Breast epithelium (tissue), 4 donors: ENCODE data around the gene RBM28. TPM values are rescaled to one million over a fixed set of nuclear protein-coding genes. Genes with fewer than 3 reads are reported as not detected.
A peak's percentile ranks its signal among the peaks of the same experiment; 100 is the strongest.

Experiments used
- DNase-seq, 2 donors: peaks; one replicate each; pipeline ENCODE4 v3.0.0-alpha.2; 2019; ENCODE audit warnings: low spot score in 2 of 2
- H3K27ac ChIP-seq, 2 donors: fragments of 200-600 bp; sonication (generic) in 1 of 2; one replicate each; pipeline ENCODE4 v1.5.1; 2016 to 2019; ENCODE audit warnings: mild to moderate bottlenecking in 1 of 2
- H3K27me3 ChIP-seq, 2 donors: fragments of 200-600 bp; sonication (generic) in 1 of 2; one replicate each; pipeline versions ENCODE4 v1.5.1 to v1.6.0; 2017 to 2019; ENCODE audit warnings: control low read depth in 1 of 2, mild to moderate bottlenecking in 1 of 2
- H3K36me3 ChIP-seq: fragments of 200-600 bp; one replicate; pipeline ENCODE4 v1.5.1; 2019
- H3K4me1 ChIP-seq, 2 donors: fragments of 200-600 bp; sonication (generic); one replicate each; pipeline ENCODE4 v1.5.1; 2016 to 2019; ENCODE audit warnings: control low read depth in 1 of 2
- H3K4me3 ChIP-seq, 3 donors: fragments of 200-600 bp; sonication (generic); 1 replicate in 2 of 3; 2 replicates in 1 of 3; pipeline ENCODE4 v1.5.1; 2016 to 2019; ENCODE audit warnings: mild to moderate bottlenecking in 3 of 3, moderate library complexity in 2 of 3
- H3K9me3 ChIP-seq, 2 donors: fragments of 200-600 bp; sonication (generic) in 1 of 2; one replicate each; pipeline ENCODE4 v1.5.1; 2016 to 2019; ENCODE audit warnings: control low read depth in 1 of 2
- CTCF ChIP-seq, 3 donors: fragments of 450-650 bp; IDR thresholded peaks; one replicate each; pipeline ENCODE4 v1.5.1; 2016 to 2017; ENCODE audit warnings: antibody characterized with exemption in 3 of 3, mild to moderate bottlenecking in 3 of 3, moderate library complexity in 3 of 3
- POLR2A ChIP-seq: fragments of 450-650 bp; IDR thresholded peaks from one replicate; pipeline ENCODE4 v1.6.1; 2016; ENCODE audit warnings: antibody characterized with exemption, mild to moderate bottlenecking, moderate library complexity
- POLR2AphosphoS5 ChIP-seq, 3 donors: sonication (generic); formaldehyde crosslinking; IDR thresholded peaks; one replicate each; pipeline ENCODE4 v1.6.1; 2017; ENCODE audit warnings: antibody characterized with exemption in 3 of 3
- intact Hi-C: fragments of 100-400 bp; cut with DNase I; formaldehyde crosslinking; loops from one replicate; pipeline ENCODE4 v1.15.1; 2023; ENCODE audit warnings: low total_unique reads
- total RNA-seq, 3 donors: library from RNA; depleted of rRNA; stranded (reverse); fragments of >200 nt; gene quantifications; one replicate each; pipeline ENCODE4 v1.1.0, GENCODE V29; 2016

RBM28 gene
- total RNA-seq, 3 donors from 2014 or later, result 28.8 to 47.5 (median 35.7) TPM

- Histone ChIP-seq H3K4me1 (peaks cover 0 to 11% of the 10 kb centered on the region in 2 donors), H3K27me3 (peaks cover 0 to 15% of the 10 kb centered on the region in 2 donors), H3K27ac (peak overlapping the region; percentile 73 to 86), H3K4me3 (peak overlapping the region in 2 of 3 donors; percentile 36 to 54), H3K9me3 (no peaks in the 10 kb centered on the region), H3K36me3 (no peaks in the 10 kb centered on the region)
- DNase-seq, result peak; percentile 88 to 93
- TF ChIP-seq POLR2AphosphoS5 (IDR thresholded peaks at IDR 0.05) (no peak), CTCF (IDR thresholded peaks at IDR 0.05) (no peak), POLR2A (no peak)
- intact Hi-C loops, result no loop called here
These were observed 76.7 kb downstream of the RBM28 start for GRCh38 chr7:128266883-128267594.

GRCh38 chr7:128266529-128266882 is 77.2 kb downstream of the RBM28 start:
- Histone ChIP-seq H3K27ac (peak overlapping the region; percentile 73 to 86), H3K36me3 (no peaks in the 10 kb centered on the region), H3K9me3 (no peaks in the 10 kb centered on the region), H3K4me3 (peak overlapping the region in 2 of 3 donors; percentile 36 to 54), H3K27me3 (peaks cover 0 to 9% of the 10 kb centered on the region in 2 donors), H3K4me1 (peaks cover 0 to 11% of the 10 kb centered on the region in 2 donors)
- intact Hi-C loops, result no loop called here
- no peak for DNase-seq
- TF ChIP-seq POLR2A (no peak), POLR2AphosphoS5 (IDR thresholded peaks at IDR 0.05) (no peak), CTCF (IDR thresholded peaks at IDR 0.05) (no peak)

- Histone ChIP-seq H3K4me1 (peaks cover 0 to 11% of the 10 kb centered on the region in 2 donors), H3K36me3 (no peaks in the 10 kb centered on the region), H3K27me3 (peaks cover 0 to 4% of the 10 kb centered on the region in 2 donors), H3K9me3 (no peaks in the 10 kb centered on the region), H3K4me3 (no peak overlapping the region), H3K27ac (peak overlapping the region in 1 of 2 donors; percentile 86)
- intact Hi-C loops, result no loop called here
- no peak for DNase-seq
- TF ChIP-seq CTCF (IDR thresholded peaks at IDR 0.05) (no peak), POLR2A (no peak), POLR2AphosphoS5 (IDR thresholded peaks at IDR 0.05) (no peak)
These were observed 77.8 kb downstream of the RBM28 start for GRCh38 chr7:128265906-128266300.

- no peak for DNase-seq
- no peak overlapping the region for H3K4me3 ChIP-seq
These were observed 78.4 kb downstream of the RBM28 start for GRCh38 chr7:128265156-128265905.

GRCh38 chr7:128264477-128264876 is 79.2 kb downstream of the RBM28 start:
- Histone ChIP-seq H3K27ac (no peak overlapping the region), H3K4me3 (no peak overlapping the region), H3K9me3 (no peaks in the 10 kb centered on the region), H3K36me3 (no peaks in the 10 kb centered on the region), H3K27me3 (no peaks in the 10 kb centered on the region), H3K4me1 (peaks cover 0 to 11% of the 10 kb centered on the region in 2 donors)
- no peak for TF ChIP-seq POLR2A
- no peak for TF ChIP-seq POLR2AphosphoS5 (IDR thresholded peaks at IDR 0.05)
- no peak for TF ChIP-seq CTCF (IDR thresholded peaks at IDR 0.05)
- intact Hi-C loops, result no loop called here
- DNase-seq, result no peak

More at GRCh38 chr7:128265156-128265905, 78.4 kb downstream of the RBM28 start:
- H3K4me1 ChIP-seq, result peaks cover 0 to 11% of the 10 kb centered on the region in 2 donors
- H3K27ac ChIP-seq, result no peak overlapping the region
- H3K36me3 ChIP-seq, result no peaks in the 10 kb centered on the region
- intact Hi-C loops, result no loop called here
- no peaks in the 10 kb centered on the region for H3K27me3 ChIP-seq
- H3K9me3 ChIP-seq, result no peaks in the 10 kb centered on the region
- TF ChIP-seq POLR2A, result no peak
